ENCODE data around the gene TRDMT1.
"Not testable (repeated sequence)": the region's sequence is repeated elsewhere in the genome, so short reads cannot be mapped to it uniquely, and the experiment has no call there.

TRDMT1 gene

DNA sequence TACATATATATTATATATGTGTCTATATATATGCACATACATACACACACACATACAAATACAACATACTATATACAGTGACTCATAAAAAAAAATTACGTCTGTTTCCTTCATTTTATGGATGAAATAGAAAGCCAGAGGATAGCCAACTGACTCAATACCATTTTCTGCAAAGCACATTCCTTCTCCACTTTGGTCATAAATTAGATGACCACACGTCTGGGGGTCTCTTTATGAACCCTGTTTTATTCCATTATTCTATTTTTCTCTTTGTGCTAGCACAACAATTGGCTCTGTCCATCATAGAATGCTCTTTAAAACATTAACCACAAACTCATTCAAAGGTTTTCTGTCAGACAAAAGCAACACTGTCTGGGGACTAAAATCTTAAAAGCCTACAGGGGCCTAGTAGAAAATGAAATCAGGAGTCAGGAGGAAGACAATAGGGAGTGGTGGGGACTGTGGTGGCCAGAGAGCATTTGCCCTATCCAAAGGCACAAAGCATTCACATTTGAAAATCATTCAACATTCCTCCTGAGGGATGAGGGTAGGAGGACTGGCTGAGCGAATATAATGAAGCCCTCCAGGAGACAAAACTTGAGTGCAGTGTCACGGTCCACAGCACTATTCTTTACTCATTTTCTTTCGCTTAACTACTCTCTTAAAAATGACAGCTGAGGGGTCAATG is 76.1 kb downstream of the TRDMT1 start:
- DNase-seq, result no peak

GRCh38 chr10:17123961-17124360 is 77.5 kb downstream of the TRDMT1 start:
- no peak for DNase-seq

DNA sequence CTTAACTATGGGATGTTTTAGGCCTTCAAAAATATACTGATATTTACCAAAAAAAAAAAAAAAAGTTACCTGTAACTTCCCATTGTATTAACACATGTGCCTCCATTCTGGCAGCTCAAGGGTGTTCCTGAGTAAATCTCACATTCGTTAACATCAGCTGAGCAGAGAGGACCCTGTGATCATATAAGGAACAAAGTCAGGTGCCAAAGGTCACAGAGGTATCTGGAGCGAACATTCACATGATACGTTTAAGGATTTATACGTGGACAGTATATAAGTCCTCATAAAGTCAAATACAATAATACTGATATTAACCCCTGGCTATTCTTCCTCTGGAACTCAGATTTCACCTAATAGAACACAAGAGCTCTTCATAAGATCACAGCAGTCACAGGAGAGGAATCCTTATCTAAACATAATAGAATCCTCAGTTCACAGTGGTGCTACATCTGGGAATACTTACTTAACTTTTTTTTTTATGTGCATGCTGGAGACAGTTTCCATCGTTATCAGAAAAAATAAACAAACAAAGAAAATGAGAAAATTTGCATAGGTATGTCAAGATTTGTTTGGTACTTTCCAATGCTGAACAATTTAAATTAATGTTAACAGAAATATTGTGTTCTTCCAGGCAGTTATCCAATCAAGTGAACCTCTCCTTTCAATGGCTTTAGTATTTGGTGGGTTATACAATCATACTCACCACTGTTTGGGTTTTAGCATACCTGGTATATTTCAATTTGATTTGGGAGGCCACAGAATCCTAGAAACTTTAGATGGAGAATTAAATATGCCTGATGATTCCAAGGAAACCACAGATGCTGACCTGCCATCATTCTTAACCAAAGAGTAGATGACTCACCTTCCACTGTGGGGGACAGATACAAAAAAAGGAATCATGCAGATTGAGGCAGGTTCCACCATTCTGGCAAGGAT is 78.5 kb downstream of the TRDMT1 start:
- no peak for DNase-seq

DNA sequence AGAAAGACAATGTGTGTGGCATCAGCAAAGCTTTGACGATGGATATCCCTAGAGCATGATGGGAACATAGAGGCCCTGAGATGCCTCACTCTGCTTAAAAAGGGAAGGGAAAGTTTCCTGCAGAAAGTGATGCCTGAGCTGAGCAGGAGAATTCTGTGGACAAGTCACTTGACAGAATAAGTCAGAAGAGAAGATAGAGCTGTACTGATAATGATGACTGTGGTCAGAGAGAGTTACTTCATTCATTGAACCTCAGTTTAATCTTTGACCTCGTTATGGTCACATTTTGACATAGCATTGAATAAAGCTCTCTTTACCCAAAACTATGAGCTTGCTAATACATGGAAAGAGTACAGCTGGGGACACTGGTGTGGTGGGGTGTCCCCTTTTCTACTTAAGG is 79.4 kb downstream of the TRDMT1 start:
- no peak for DNase-seq

DNA sequence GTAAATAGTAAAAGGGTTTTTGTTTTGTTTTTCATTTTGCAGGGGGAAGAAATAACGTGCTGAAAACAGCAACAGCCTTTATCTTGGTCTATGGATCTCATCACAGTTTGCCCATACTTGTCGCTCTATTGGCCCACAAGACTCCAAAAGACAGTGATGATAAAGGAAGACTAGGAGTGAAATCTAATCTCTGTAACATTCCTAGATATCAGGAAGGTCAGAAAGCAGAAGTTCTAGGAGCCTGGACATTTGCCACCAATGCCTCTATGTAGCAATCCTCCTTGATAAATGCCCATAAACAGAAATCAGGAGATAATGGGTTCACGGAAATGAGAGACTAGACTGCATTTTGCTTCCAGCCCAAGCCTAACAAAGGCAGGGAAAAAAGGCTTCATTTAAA is 80.8 kb downstream of the TRDMT1 start:
- DNase-seq, result no peak

- no peak for DNase-seq
These were observed 81.6 kb downstream of the TRDMT1 start for GRCh38 chr10:17119845-17120244.

DNA sequence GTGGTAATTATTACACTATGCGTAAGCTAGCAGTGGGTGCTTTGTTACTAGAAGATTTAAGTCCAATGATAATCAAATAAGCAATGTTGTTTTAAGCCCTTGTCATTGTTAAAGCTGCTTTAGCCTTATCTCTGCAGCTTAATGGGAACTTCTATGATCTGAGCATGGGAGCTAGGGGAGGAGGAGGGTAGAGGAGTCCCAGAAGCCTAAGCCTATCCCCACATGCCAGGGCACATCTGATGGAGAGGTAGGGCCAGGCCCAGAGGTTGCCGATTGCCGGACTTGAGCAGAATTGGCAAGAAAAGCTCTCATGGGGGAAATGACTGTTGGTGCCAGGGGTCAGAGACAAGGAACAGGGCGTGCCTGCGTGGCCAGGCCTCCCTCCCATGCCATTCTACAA is 85.3 kb downstream of the TRDMT1 start:
- DNase-seq, result no peak

DNA sequence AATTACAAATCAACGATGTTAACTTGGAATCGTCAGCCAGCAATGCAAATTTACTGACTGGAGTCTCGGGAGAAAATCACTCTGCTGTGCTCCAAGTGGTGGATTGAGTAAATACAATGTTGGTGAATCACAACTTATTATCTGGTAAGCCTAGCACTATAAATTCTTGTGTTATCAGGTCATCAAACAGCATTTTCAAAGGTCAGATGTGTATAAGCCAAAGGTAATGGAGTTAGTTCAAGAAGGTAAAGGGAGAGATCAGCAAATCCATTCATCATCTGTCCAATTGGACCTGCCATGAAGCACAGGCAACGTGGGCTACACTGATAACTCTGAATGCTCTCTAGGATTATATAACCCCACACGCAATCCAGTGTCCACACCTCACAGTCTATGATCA is 85.8 kb downstream of the TRDMT1 start:
- DNase-seq, result no peak

DNA sequence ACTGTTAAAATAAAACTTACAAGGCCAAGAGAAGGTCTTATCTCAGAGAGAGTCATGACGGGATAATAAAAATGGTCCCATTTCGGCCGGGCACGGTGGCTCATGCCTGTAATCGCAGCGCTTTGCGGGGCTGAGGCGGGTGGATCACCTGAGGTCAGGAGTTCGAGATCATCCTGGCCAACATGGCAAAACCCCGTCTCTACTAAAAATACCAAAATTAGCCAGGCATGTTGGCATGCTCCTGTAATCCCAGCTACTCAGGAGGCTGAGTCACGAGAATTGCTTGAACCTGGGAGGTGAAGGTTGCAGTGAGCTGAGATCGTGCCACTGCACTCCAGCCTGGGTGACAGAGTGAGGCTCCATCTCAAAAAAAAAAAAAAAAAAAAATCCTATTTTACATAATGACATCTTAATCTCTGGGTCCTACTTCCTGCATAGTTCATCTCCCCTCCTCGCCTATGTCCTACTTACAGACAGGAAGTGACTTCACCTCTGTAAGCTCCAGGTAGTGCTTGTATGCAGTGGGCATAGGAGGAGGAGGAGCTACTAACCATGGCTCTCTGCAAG is 86.5 kb downstream of the TRDMT1 start:
- not testable (repeated sequence) for DNase-seq

- DNase-seq, result no peak
These were observed 87.5 kb downstream of the TRDMT1 start for GRCh38 chr10:17113889-17114540.

GRCh38 chr10:17113346-17113745 is 88.1 kb downstream of the TRDMT1 start:
- DNase-seq, result no peak

- no peak for DNase-seq
These were observed 88.9 kb downstream of the TRDMT1 start for GRCh38 chr10:17112566-17112965.

DNA sequence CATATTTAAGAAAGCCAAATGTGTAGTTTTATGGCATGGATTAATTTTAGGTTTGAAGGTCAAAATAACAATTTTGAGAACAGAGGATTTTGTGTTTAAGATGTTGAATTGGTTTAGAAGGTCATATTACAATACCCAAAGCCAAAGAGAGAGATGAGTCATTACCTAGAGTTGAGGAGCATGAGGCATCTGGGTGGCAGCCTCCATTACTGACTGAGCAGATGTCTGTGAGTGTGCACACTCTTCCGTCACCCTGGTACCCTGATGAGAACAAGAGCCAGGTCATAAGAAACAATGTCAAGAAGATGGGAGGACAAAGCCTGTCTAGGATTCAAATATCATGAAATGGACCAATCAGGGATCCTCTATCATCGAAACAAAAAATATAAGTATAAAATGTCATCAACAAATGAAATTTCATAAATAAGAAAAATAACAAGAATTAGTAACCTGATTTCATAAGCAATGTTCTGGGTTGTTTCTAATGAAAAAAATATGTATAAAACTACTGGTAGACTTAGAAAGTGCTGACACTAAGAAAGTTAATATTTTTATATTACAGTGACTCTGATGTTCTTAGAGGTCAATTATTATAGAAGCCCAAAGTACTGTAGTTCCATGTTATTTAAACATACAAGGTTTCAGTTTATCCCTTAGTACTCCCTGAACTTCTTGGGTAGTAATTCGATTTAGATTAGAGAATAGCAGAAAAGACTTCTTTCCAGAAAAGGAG is 91.8 kb downstream of the TRDMT1 start:
- DNase-seq, result peak in 1 of 2 experiments; percentile 6

GRCh38 chr10:17109046-17109445 is 92.4 kb downstream of the TRDMT1 start:
- DNase-seq, result no peak

DNA sequence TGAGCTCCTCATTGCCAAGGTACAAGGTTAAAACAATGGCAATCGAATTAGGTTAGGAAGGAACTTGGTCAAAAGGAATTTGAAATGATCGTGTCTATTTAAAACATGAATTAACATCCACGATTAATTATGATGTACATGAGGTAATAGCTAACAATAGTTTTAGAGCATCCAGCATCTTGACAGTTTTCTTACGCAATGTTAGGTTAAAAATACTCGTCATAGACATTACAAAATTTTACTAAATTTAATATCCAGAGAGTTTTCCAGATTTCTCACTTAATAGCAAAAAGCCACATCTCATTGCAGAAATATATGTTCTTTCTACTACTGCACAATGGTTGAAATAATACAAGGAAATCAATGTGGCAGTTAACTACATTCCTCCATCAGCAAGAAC is 94.5 kb downstream of the TRDMT1 start:
- no peak for DNase-seq

GRCh38 chr10:17101910-17102266 is 99.6 kb downstream of the TRDMT1 start:
- no peak for DNase-seq

DNA sequence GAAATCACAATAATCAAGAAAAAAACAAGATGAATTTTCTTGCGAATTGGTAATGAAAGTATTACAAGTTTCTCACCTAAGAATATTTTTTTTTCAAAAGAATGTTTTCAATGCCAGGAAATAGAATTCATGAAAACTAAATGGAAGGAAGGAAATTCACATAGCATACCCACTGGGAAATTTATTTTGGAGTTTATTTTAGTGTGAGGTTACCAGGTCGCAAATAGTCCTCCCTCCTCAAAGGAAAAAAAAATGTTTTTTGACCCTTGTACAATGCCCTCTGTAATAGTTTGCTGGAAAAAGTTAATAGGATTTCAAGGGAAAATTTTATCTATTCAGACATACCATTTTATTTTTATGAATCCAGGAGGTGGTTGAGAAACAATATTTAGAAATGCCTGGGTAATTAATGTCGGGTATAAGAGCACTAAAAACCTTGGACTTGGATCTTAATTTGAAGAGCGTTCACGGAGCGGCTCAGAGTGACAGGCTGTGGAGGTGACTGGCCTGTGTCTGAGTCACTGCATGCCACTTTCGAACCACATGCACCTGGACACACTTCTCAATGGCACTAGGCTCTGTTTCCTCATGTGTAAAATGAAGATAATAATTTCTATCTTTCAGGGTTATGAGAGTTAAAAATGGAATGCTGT is 100.1 kb downstream of the TRDMT1 start:
- no peak for DNase-seq

DNA sequence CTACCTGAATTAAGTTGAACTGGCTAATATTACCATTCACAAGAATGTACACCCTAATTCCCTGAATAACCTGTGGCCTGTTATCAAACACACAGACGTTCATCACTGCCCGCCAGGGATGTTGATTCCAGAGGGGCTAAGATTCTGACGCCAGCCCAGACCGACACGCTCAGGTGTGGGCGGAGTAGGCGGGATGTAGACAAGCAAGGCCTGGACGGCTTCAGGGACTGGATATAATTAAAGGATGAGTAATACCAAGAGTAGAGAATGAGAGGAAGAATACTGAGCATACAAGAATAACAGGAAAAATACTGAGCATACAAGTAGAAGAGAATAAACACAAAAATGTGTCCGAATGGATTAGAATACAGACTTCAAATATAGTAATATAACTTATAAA is 100.9 kb downstream of the TRDMT1 start:
- DNase-seq, result no peak

DNA sequence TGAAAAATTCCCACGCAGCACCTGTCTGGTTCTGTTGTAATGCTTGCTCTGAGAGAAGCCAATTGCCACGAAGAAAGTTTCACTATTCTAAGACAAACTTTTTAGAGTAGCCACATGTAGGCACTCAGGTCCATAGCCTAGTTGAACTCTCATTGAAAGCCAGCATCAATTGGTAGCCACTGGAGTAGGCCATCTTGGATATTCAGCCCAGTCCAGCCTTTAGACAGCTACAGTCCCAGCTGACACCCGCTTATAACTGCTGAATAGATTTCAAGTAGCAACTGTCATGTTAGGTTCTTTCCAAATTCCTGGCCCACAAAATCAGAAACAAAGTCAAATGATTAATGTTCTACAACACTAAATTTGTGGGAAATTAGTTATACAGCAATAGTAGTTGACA is 103.5 kb downstream of the TRDMT1 start:
- DNase-seq, result no peak

Data from activated CD4-positive, alpha-beta T cell treated with anti-CD3 and anti-CD28 coated beads, Interleukin-2, amount 50 U/mL, for 4 hours (primary cell).